ENCODE data around the gene TFB2M. TPM values are rescaled to one million over a fixed set of nuclear protein-coding genes. Genes with fewer than 3 reads are reported as not detected.
"Not testable (repeated sequence)": the region's sequence is repeated elsewhere in the genome, so short reads cannot be mapped to it uniquely, and the experiment has no call there.

Gene TFB2M
- 10.5 TPM for total RNA-seq

- peak; percentile 98 for DNase-seq (ENCODE audit: low spot score)
Measured at GRCh38 chr1:246566128-246566812, at the start of gene TFB2M, which contains the start of gene CNST. Gene TFB2M, minus strand, starts transcription at chr1:246566261. Its CDS starts 123 bp downstream, at chr1:246566138. Gene CNST, plus strand, starts transcription at chr1:246566456. Its CDS starts 25,107 bp downstream, at chr1:246591563.

GRCh38 chr1:246613096-246613758, 47.2 kb upstream of the TFB2M start:
- no peak for DNase-seq (ENCODE audit: low spot score)

- DNase-seq (ENCODE audit: low spot score) = no peak
Measured at GRCh38 chr1:246609632-246610031, 43.6 kb upstream of the TFB2M start.

- peak; percentile 88 for DNase-seq (ENCODE audit: low spot score)
Measured at GRCh38 chr1:246608616-246609376, 42.7 kb upstream of the TFB2M start.

- DNase-seq (ENCODE audit: low spot score) = no peak
Measured at GRCh38 chr1:246607462-246607861, 41.4 kb upstream of the TFB2M start.

- not testable (repeated sequence) for DNase-seq (ENCODE audit: low spot score)
Measured at GRCh38 chr1:246605231-246605630, 39.2 kb upstream of the TFB2M start.

GRCh38 chr1:246602194-246602593, 36.1 kb upstream of the TFB2M start:
- no peak for DNase-seq (ENCODE audit: low spot score)

- DNase-seq (ENCODE audit: low spot score) = no peak
Measured at GRCh38 chr1:246600579-246600978, 34.5 kb upstream of the TFB2M start.

- DNase-seq (ENCODE audit: low spot score) = no peak
Measured at GRCh38 chr1:246599315-246599714, 33.3 kb upstream of the TFB2M start.

- DNase-seq (ENCODE audit: low spot score) = no peak
Measured at GRCh38 chr1:246597971-246598370, 31.9 kb upstream of the TFB2M start.

- no peak for DNase-seq (ENCODE audit: low spot score)
Measured at GRCh38 chr1:246597340-246597739, 31.3 kb upstream of the TFB2M start.

GRCh38 chr1:246595146-246595545, 29.1 kb upstream of the TFB2M start:
- no peak for DNase-seq (ENCODE audit: low spot score)

- no peak for DNase-seq (ENCODE audit: low spot score)
Measured at GRCh38 chr1:246592695-246593094, 26.6 kb upstream of the TFB2M start.

GRCh38 chr1:246591958-246592357, 25.9 kb upstream of the TFB2M start:
- no peak for DNase-seq (ENCODE audit: low spot score)

- DNase-seq (ENCODE audit: low spot score) = no peak
Measured at GRCh38 chr1:246591504-246591903, 25.4 kb upstream of the TFB2M start.

- no peak for DNase-seq (ENCODE audit: low spot score)
Measured at GRCh38 chr1:246591047-246591446, 25.0 kb upstream of the TFB2M start.

GRCh38 chr1:246589919-246590318, 23.9 kb upstream of the TFB2M start:
- not testable (repeated sequence) for DNase-seq (ENCODE audit: low spot score)

GRCh38 chr1:246588159-246588721, 22.2 kb upstream of the TFB2M start:
- DNase-seq (ENCODE audit: low spot score) = no peak

GRCh38 chr1:246587606-246588005, 21.5 kb upstream of the TFB2M start:
- no peak for DNase-seq (ENCODE audit: low spot score)

GRCh38 chr1:246587032-246587431, 21.0 kb upstream of the TFB2M start:
- DNase-seq (ENCODE audit: low spot score) = no peak

- DNase-seq (ENCODE audit: low spot score) = peak; percentile 72
Measured at GRCh38 chr1:246583448-246584185, 17.6 kb upstream of the TFB2M start.

GRCh38 chr1:246583056-246583440, 17.0 kb upstream of the TFB2M start:
- no peak for DNase-seq (ENCODE audit: low spot score)
